PC-9 (cell line): Measurements from ENCODE around the gene ENAH. TPM values are rescaled to one million over a fixed set of nuclear protein-coding genes. Genes with fewer than 3 reads are reported as not detected.

Experiments
- BruUV-seq: library from RNA; stranded (reverse); fragments of 400-500 nt; replicated peaks from 2 replicates; lab custom pipeline; 2021; lab: Mats Ljungman, UMichigan
- CTCF ChIA-PET: fragments of 300-600 bp; sonication (Branson Sonifier 250); formaldehyde crosslinking; loops from one replicate; lab custom pipeline; 2022; ENCODE audit warnings: antibody characterized with exemption; lab: Charles Lee
- POLR2A ChIA-PET: fragments of 300-600 bp; sonication (Branson Sonifier 250); formaldehyde crosslinking; loops from one replicate; lab custom pipeline; 2022; ENCODE audit warnings: antibody characterized with exemption; ENCODE audit not compliant: unreplicated experiment; lab: Charles Lee
- DNase-seq, 2 experiments: peaks; one replicate each; pipeline versions ENCODE4 v3.0.0 to v3.0.0-alpha.2; 2015 to 2022; ENCODE audit warnings: mixed read lengths in 1 of 2
- H2AFZ ChIP-seq: fragments of 200-600 bp; sonication (generic); 2 replicates; pipeline ENCODE4 v1.8.1; 2017; ENCODE audit warnings: antibody characterized with exemption
- H3F3A ChIP-seq: fragments of 200-600 bp; sonication (generic); 2 replicates; pipeline ENCODE4 v1.8.1; 2017; ENCODE audit warnings: antibody characterized with exemption, mild to moderate bottlenecking, low read depth; ENCODE audit not compliant: insufficient read depth
- H3K27ac ChIP-seq: fragments of 200-600 bp; sonication (generic); 2 replicates; pipeline ENCODE4 v1.6.1; 2016; ENCODE audit warnings: mixed run types
- H3K27me3 ChIP-seq: fragments of 200-600 bp; sonication (generic); 2 replicates; pipeline ENCODE4 v1.6.1; 2016; ENCODE audit warnings: low read depth, mixed run types; ENCODE audit not compliant: insufficient read depth
- H3K36me3 ChIP-seq: fragments of 200-600 bp; sonication (generic); 2 replicates; pipeline ENCODE4 v1.6.1; 2016; ENCODE audit warnings: low read depth, mixed run types
- H3K4me1 ChIP-seq: fragments of 200-600 bp; sonication (generic); replicated peaks from 2 replicates; pipeline ENCODE4 v1.6.1; 2016; ENCODE audit warnings: mixed run types; ENCODE audit not compliant: insufficient read depth
- H3K4me2 ChIP-seq: fragments of 200-600 bp; sonication (generic); 2 replicates; pipeline ENCODE4 v1.6.1; 2017; ENCODE audit warnings: mixed run types
- H3K4me3 ChIP-seq: fragments of 200-600 bp; sonication (generic); 2 replicates; pipeline ENCODE4 v1.6.1; 2016; ENCODE audit warnings: mixed run types
- H3K79me2 ChIP-seq: fragments of 200-600 bp; sonication (generic); 2 replicates; pipeline ENCODE4 v1.6.1; 2017; ENCODE audit warnings: low read depth, mixed run types
- H3K9me2 ChIP-seq: fragments of 200-600 bp; sonication (generic); 2 replicates; pipeline ENCODE4 v1.8.1; 2017; ENCODE audit warnings: mild to moderate bottlenecking; ENCODE audit not compliant: insufficient read depth
- H3K9me3 ChIP-seq: fragments of 200-600 bp; sonication (generic); 2 replicates; pipeline ENCODE4 v1.8.1; 2016; ENCODE audit warnings: low read depth; ENCODE audit not compliant: insufficient read depth
- H4K20me1 ChIP-seq: fragments of 200-600 bp; sonication (generic); 2 replicates; pipeline ENCODE4 v1.8.1; 2017; ENCODE audit not compliant: insufficient read depth
- EZH2 ChIP-seq: fragments of 200-600 bp; sonication (generic); IDR thresholded peaks from 2 replicates; pipeline ENCODE4 v1.8.0; 2017; ENCODE audit warnings: antibody characterized with exemption, low read depth
- intact Hi-C: fragments of 100-400 bp; cut with micrococcal nuclease; formaldehyde crosslinking; loops from one replicate; pipeline ENCODE4 v1.10.0; 2022; ENCODE audit not compliant: unreplicated experiment
- total RNA-seq: library from RNA; stranded (reverse); gene quantifications from 2 replicates; pipeline ENCODE4 v1.2.3, GENCODE V29; 2021
- TF ChIP-seq, protein P1 (sequence below): fragments of 200-600 bp; sonication (generic); conservative IDR thresholded peaks from 2 replicates; pipeline ENCODE4 v1.6.1; 2017; ENCODE audit warnings: mixed run types, antibody characterized with exemption, mild to moderate bottlenecking, moderate library complexity

Gene ENAH
- total RNA-seq, 1 experiment from 2014 or later, result 167 TPM

DNA sequence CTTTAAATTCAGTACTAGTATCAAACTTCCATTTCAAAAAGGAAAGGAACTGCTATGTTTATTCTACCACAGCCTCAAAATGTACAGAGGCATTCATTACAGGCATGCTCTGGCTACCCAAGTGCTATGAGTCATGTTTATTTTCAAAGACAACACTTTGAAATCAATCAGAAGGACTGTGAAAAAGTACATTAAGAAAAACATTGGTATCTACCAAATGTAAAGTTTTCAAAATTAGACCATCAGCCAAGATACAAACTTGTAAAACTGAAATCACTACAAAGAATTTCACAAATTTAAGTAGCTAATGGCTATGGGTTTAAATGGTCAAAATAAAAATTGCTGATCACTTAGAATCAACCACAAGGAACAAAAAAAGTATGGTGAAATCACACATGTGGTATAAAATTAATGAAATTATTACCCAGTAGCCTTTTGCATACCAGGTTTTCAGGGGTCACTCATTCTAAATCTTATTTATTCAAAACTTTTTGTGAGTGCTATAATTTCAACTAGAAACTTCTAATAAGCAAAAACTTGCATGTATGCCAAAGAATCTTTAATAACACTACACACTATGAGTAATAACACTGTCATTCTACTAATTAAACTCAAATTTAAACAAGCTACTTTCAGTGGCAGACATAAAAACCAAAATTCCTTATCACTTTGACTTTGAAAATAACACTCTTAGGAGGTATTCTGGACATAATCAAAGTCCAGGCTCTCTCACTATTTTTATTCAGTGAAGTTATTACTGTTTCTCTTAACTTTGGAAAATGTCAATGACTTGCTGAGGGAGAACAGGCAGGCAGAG is 49.2 kb downstream of the ENAH start:
- Histone ChIP-seq H3K27ac (peak overlapping the region; percentile 69), H3K79me2 (peaks cover 99% of the 10 kb centered on the region), H3K4me3 (no peak overlapping the region), H3K4me2 (peak overlapping the region; percentile 43), H2AFZ (no peak overlapping the region), H3K9me3 (no peaks in the 10 kb centered on the region), H4K20me1 (peaks cover 5% of the 10 kb centered on the region; the same call in 1 of the 2 replicates), H3K36me3 (0 out of 2 replicates have a peak, but pooled peaks cover 9% of the 10 kb centered on the region), H3K4me1 (peaks cover 42% of the 10 kb centered on the region), H3K27me3 (no peaks in the 10 kb centered on the region), H3F3A (peaks cover 54% of the 10 kb centered on the region), H3K9me2 (no peaks in the 10 kb centered on the region)
- TF ChIP-seq, protein P1, sequence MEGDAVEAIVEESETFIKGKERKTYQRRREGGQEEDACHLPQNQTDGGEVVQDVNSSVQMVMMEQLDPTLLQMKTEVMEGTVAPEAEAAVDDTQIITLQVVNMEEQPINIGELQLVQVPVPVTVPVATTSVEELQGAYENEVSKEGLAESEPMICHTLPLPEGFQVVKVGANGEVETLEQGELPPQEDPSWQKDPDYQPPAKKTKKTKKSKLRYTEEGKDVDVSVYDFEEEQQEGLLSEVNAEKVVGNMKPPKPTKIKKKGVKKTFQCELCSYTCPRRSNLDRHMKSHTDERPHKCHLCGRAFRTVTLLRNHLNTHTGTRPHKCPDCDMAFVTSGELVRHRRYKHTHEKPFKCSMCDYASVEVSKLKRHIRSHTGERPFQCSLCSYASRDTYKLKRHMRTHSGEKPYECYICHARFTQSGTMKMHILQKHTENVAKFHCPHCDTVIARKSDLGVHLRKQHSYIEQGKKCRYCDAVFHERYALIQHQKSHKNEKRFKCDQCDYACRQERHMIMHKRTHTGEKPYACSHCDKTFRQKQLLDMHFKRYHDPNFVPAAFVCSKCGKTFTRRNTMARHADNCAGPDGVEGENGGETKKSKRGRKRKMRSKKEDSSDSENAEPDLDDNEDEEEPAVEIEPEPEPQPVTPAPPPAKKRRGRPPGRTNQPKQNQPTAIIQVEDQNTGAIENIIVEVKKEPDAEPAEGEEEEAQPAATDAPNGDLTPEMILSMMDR, result no peak
- no peak for TF ChIP-seq EZH2
- intact Hi-C loops, result loop anchor here (5.0 kb wide), 1 partner anchor 99 kb away; no protein-coding TSS in a partner anchor
- peak; percentile 8 to 72 for DNase-seq
- CTCF ChIA-PET, result interaction anchor here (0.6 to 0.7 kb wide), 4 partner anchors 10 to 210 kb away, joined by 3 to 8 read pairs (median 4); no protein-coding TSS in a partner anchor
- no TSS peak for BruUV-seq
- POLR2A ChIA-PET, result interaction anchor here (0.6 kb wide), 2 partner anchors 278 to 1784 kb away, joined by 3 to 4 read pairs; partner anchors contain the start of gene TMEM63A

DNA sequence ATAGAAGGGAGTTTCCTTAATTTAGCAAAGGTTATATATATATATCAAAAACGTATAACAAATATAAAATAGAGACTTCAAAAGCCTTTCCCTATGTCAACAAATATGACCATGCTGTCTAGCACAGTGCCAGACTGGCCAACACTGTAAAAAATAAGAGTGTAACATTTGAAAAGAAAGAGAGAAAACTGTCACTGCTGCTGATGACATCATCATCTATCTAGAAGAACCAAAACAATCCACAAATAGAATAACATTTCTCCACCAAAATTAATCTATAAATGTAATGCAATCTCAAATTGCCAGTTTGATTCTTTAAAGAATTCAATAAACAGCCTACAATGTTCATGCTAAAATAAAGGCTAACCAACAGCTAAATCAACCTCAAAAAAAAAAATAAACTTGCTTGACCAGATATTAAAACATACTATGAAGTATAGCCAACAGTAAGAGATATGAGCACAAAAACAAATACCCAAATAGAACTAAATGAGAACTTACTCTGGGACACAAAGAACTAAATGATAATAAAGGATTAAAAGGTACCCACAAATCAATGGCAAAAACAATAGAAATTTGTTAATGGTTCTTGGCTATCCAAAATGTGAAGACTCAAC is 50.2 kb downstream of the ENAH start:
- ChIA-PET CTCF (interaction anchor here (0.7 kb wide), 1 partner anchor 211 kb away, joined by 3 read pairs; no protein-coding TSS in a partner anchor), POLR2A (interaction anchor here (0.6 kb wide), 1 partner anchor 279 kb away, joined by 3 read pairs; the partner anchor contains the start of gene TMEM63A)
- 0 out of 2 replicates have a peak, but pooled peaks cover 9% of the 10 kb centered on the region for H3K36me3 ChIP-seq
- no peak for TF ChIP-seq EZH2
- TF ChIP-seq, protein P1, result no peak
- peaks cover 59% of the 10 kb centered on the region for H3F3A ChIP-seq
- no peak overlapping the region for H3K4me2 ChIP-seq
- intact Hi-C loops, result loop anchor here (5.0 kb wide), 1 partner anchor 100 kb away; no protein-coding TSS in a partner anchor
- H3K4me3 ChIP-seq, result no peak overlapping the region
- BruUV-seq, result no TSS peak
- peaks cover 96% of the 10 kb centered on the region for H3K79me2 ChIP-seq
- no peaks in the 10 kb centered on the region for H3K9me2 ChIP-seq
- no peak for DNase-seq
- H3K4me1 ChIP-seq, result peaks cover 48% of the 10 kb centered on the region
- no peaks in the 10 kb centered on the region for H3K27me3 ChIP-seq
- peak overlapping the region; percentile 69 for H3K27ac ChIP-seq
- no peak overlapping the region for H2AFZ ChIP-seq
- H4K20me1 ChIP-seq, result peaks cover 5% of the 10 kb centered on the region; the same call in 1 of the 2 replicates
- no peaks in the 10 kb centered on the region for H3K9me3 ChIP-seq

DNA sequence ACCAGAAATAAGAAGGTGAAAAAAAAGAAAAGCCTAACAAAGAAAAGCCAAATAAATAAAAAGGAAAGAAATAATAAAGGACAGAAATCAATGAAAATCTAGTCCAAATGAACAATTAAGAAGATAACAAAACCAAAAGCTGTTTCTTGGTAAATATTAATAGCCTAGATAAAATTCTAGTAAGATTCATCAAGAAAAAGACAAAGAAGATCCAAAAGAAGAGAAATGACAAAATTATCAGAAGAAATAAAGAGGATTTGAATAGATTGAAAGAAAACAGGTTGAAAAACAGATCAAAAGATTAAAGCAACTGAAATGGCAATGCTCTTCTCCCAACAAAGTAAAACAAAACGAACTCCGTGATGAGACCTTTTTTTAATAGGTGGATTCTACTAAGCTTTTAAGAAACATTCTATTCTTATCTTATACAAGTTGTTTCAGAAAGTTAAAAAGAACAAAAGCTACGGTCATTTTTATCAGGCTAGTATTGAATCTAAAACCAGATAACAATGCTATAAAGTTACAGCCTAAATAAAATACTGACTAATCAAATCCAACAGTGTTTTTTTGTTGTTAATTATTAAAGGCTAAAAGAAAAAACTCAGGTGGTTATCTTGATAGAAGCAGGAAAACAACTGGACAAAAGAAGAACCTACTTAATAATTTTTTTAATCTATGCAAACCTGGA is 50.9 kb downstream of the ENAH start:
- no TSS peak for BruUV-seq
- no peaks in the 10 kb centered on the region for H3K9me2 ChIP-seq
- H3K4me1 ChIP-seq, result peaks cover 48% of the 10 kb centered on the region
- H3K9me3 ChIP-seq, result no peaks in the 10 kb centered on the region
- peak overlapping the region; percentile 69; the same call in 1 of the 2 replicates for H3K27ac ChIP-seq
- TF ChIP-seq, protein P1, result no peak
- TF ChIP-seq EZH2, result no peak
- no peak for DNase-seq
- ChIA-PET CTCF (no interaction called here), POLR2A (no interaction called here)
- no peak overlapping the region for H3K4me3 ChIP-seq
- H3K4me2 ChIP-seq, result no peak overlapping the region
- H3K27me3 ChIP-seq, result no peaks in the 10 kb centered on the region
- no peak overlapping the region for H2AFZ ChIP-seq
- intact Hi-C loops, result loop anchor here (5.0 kb wide), 1 partner anchor 100 kb away; no protein-coding TSS in a partner anchor
- H3K79me2 ChIP-seq, result peaks cover 96% of the 10 kb centered on the region
- 0 out of 2 replicates have a peak, but pooled peaks cover 9% of the 10 kb centered on the region for H3K36me3 ChIP-seq
- H3F3A ChIP-seq, result peaks cover 59% of the 10 kb centered on the region
- H4K20me1 ChIP-seq, result peaks cover 5% of the 10 kb centered on the region; the same call in 1 of the 2 replicates
